GM12878 (cell line): ENCODE measurements around the gene STRA8. TPM values are rescaled to one million over a fixed set of nuclear protein-coding genes. Genes with fewer than 3 reads are reported as not detected.

Experiments
- ATF7 ChIP-seq: fragments of 450-650 bp; IDR thresholded peaks from 2 replicates; pipeline ENCODE4 v1.6.1; 2016; ENCODE audit warnings: low read depth, mild to moderate bottlenecking
- HCFC1 ChIP-seq: fragments of 150-350 bp; IDR thresholded peaks from 2 replicates; pipeline ENCODE4 v1.6.1; 2014; ENCODE audit warnings: low read length
- JUNB ChIP-seq: IDR thresholded peaks from 2 replicates; pipeline ENCODE4 v1.6.1; 2016; ENCODE audit warnings: antibody characterized with exemption, mild to moderate bottlenecking
- KLF5 ChIP-seq: fragments of 450-650 bp; IDR thresholded peaks from 2 replicates; pipeline ENCODE4 v1.6.1; 2014; ENCODE audit warnings: mild to moderate bottlenecking; ENCODE audit not compliant: partially characterized antibody
- SIX5 ChIP-seq: IDR thresholded peaks from 2 replicates; pipeline ENCODE4 v1.6.1; 2011; ENCODE audit warnings: mild to moderate bottlenecking, low read depth, low read length, moderate library complexity; ENCODE audit not compliant: severe bottlenecking
- polyA plus RNA-seq, 11 experiments: library from polyadenylated mRNA; depleted of rRNA in 4 of 11; unstranded in 6 of 11; stranded (reverse) in 5 of 11; fragments of >200 nt; fragmentation: Nextera tagmentation in 4 of 11; fragmentation: Illumina TruSeq in 1 of 11; extraction: Ambion mirVana in 4 of 11; extraction: Trizol in 1 of 11; gene quantifications; 1 replicate in 1 of 11; 2 replicates in 10 of 11; pipeline versions ENCODE4 v1.2.1 to v1.2.3, GENCODE V29; 2011 to 2016; ENCODE audit warnings: inconsistent platforms in 2 of 11, missing spikeins in 2 of 11, low read depth in 1 of 11
- total RNA-seq, 4 experiments: library from RNA; depleted of rRNA in 3 of 4; stranded (reverse); fragments of >200 nt in 3 of 4; fragmentation: Illumina TruSeq in 1 of 4; extraction: Trizol in 1 of 4; gene quantifications; 2 replicates each; pipeline versions ENCODE4 v1.2.1 to v1.2.3, GENCODE V29; 2013 to 2021
- TF ChIP-seq, protein P1 (sequence below): IDR thresholded peaks from 2 replicates; pipeline ENCODE4 v1.6.1; 2012; ENCODE audit warnings: mild to moderate bottlenecking, low read depth, low read length
- TF ChIP-seq, protein P2 (sequence below): IDR thresholded peaks from 2 replicates; pipeline ENCODE4 v1.6.1; 2012; ENCODE audit warnings: low read depth, low read length, improper control_type of control experiment
- TF ChIP-seq, protein P3 (sequence below): IDR thresholded peaks from 2 replicates; pipeline ENCODE4 v1.6.1; 2012; ENCODE audit warnings: low read depth, low read length, improper control_type of control experiment

Gene STRA8
- total and polyA plus RNA-seq, 10 of the 15 experiments (the other 5 are each of a cell fraction or from before 2014, with no cell fraction given), result 0.15 TPM; not detected in 9

DNA sequence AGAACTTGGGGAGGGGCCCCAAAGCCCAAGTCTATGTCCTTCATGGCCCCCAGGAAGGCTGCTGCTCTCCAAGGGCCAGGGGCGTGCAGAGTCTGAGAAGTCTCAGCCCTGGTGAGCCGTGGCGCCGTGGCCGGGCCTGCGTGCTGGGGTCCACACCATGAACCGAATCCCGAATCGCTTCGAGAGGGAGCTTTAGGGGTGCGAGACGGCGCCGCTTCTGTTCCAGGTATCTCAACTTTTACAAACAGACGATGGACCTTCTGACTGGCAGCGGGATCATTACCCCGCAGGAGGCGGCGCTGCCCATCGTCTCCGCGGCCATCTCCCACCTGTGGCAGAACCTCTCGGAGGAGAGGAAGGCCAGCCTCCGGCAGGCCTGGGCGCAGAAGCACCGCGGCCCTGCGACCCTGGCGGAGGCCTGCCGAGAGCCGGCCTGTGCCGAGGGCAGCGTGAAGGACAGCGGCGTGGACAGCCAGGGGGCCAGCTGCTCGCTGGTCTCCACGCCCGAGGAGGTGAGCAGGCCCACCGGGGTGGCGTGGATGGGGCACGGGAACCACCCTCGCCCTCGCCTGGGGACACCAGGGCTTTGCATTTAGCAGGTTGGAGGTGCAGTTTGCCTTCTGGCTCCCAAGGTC, 12.7 kb downstream of the STRA8 start (continued):
- TF ChIP-seq, protein P1, sequence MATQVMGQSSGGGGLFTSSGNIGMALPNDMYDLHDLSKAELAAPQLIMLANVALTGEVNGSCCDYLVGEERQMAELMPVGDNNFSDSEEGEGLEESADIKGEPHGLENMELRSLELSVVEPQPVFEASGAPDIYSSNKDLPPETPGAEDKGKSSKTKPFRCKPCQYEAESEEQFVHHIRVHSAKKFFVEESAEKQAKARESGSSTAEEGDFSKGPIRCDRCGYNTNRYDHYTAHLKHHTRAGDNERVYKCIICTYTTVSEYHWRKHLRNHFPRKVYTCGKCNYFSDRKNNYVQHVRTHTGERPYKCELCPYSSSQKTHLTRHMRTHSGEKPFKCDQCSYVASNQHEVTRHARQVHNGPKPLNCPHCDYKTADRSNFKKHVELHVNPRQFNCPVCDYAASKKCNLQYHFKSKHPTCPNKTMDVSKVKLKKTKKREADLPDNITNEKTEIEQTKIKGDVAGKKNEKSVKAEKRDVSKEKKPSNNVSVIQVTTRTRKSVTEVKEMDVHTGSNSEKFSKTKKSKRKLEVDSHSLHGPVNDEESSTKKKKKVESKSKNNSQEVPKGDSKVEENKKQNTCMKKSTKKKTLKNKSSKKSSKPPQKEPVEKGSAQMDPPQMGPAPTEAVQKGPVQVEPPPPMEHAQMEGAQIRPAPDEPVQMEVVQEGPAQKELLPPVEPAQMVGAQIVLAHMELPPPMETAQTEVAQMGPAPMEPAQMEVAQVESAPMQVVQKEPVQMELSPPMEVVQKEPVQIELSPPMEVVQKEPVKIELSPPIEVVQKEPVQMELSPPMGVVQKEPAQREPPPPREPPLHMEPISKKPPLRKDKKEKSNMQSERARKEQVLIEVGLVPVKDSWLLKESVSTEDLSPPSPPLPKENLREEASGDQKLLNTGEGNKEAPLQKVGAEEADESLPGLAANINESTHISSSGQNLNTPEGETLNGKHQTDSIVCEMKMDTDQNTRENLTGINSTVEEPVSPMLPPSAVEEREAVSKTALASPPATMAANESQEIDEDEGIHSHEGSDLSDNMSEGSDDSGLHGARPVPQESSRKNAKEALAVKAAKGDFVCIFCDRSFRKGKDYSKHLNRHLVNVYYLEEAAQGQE, result no peak
- TF ChIP-seq, protein P2, sequence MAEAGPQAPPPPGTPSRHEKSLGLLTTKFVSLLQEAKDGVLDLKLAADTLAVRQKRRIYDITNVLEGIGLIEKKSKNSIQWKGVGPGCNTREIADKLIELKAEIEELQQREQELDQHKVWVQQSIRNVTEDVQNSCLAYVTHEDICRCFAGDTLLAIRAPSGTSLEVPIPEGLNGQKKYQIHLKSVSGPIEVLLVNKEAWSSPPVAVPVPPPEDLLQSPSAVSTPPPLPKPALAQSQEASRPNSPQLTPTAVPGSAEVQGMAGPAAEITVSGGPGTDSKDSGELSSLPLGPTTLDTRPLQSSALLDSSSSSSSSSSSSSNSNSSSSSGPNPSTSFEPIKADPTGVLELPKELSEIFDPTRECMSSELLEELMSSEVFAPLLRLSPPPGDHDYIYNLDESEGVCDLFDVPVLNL, result no peak
- TF ChIP-seq ATF7, result no peak
- TF ChIP-seq KLF5, result no peak
- no peak for TF ChIP-seq JUNB
- no peak for TF ChIP-seq HCFC1
- TF ChIP-seq SIX5, result no peak
- TF ChIP-seq, protein P3, sequence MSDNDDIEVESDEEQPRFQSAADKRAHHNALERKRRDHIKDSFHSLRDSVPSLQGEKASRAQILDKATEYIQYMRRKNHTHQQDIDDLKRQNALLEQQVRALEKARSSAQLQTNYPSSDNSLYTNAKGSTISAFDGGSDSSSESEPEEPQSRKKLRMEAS, result no peak
